ENCODE results near the gene CKMT2.

DNA sequence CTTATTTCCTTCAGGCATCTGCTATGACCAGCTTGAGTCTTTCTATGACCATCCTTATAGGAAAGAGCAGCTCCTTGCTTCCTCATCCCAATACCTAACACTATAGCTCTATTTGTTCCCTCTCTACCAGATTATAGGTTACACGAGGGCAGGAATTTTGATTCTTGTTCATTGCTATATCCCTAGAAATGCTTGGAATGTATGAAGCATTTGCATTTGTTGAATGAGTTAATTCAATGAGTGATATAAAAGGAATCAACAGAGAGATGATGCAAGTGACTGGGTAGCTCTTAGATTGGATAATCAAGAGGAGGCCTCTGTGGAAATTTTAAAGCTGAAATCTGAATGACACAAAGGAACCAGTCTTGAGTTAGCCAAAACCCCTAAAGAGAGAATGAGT lies 82.2 kb downstream of the CKMT2 start:
- TF ChIP-seq CTCF (IDR thresholded peaks at IDR 0.05) (no peak), ZFX (IDR thresholded peaks at IDR 0.05; ENCODE audit: borderline replicate concordance) (no peak)

All from 22Rv1 (cell line).